Activated CD8-positive, alpha-beta T cell treated with anti-CD3 and anti-CD28 coated beads, Interleukin-2, amount 10 ng/mL, durations not matched to agents 7 days and 5 days (primary cell): ENCODE results near the gene LRCH3. TPM values are rescaled to one million over a fixed set of nuclear protein-coding genes. Genes with fewer than 3 reads are reported as not detected.

Experiments
- ATAC-seq: fragments of 150-1000 bp; cut with Tn5 transposase; one replicate; pipeline ENCODE4 v1.10.0; 2021; ENCODE audit warnings: moderate library complexity
- CTCF ChIA-PET: fragments of 350-600 bp; sonication (Branson Sonifier 250); formaldehyde crosslinking; loops from one replicate; lab custom pipeline; 2021; ENCODE audit warnings: antibody characterized with exemption; lab: Charles Lee
- POLR2A ChIA-PET: fragments of 350-600 bp; sonication (Branson Sonifier 250); formaldehyde crosslinking; loops from one replicate; lab custom pipeline; 2021; ENCODE audit warnings: antibody characterized with exemption; lab: Charles Lee
- DNase-seq: peaks from one replicate; pipeline ENCODE4 v3.0.0-alpha.2; 2020
- H3K27ac Mint-ChIP-seq: one replicate; pipeline ENCODE4 v1.8.0; 2021; ENCODE audit warnings: mild to moderate bottlenecking, mixed read lengths
- H3K27me3 Mint-ChIP-seq: one replicate; pipeline ENCODE4 v1.8.0; 2021; ENCODE audit warnings: low read depth, mixed read lengths
- H3K36me3 Mint-ChIP-seq: one replicate; pipeline ENCODE4 v1.8.0; 2021; ENCODE audit warnings: low read depth, mixed read lengths
- H3K4me1 Mint-ChIP-seq: one replicate; pipeline ENCODE4 v1.8.0; 2021; ENCODE audit warnings: low read depth, mixed read lengths
- H3K4me3 Mint-ChIP-seq: one replicate; pipeline ENCODE4 v1.8.0; 2021; ENCODE audit warnings: mild to moderate bottlenecking, mixed read lengths
- H3K9me3 Mint-ChIP-seq: one replicate; pipeline ENCODE4 v1.8.0; 2022; ENCODE audit warnings: mixed read lengths; ENCODE audit not compliant: insufficient read depth
- total RNA-seq, 2 experiments: library from RNA; stranded (reverse); gene quantifications; one replicate each; pipeline ENCODE4 v1.2.3, GENCODE V29; 2021

LRCH3 gene
- total RNA-seq: 10 to 100 TPM; 50.7 to 60.4 TPM

DNA sequence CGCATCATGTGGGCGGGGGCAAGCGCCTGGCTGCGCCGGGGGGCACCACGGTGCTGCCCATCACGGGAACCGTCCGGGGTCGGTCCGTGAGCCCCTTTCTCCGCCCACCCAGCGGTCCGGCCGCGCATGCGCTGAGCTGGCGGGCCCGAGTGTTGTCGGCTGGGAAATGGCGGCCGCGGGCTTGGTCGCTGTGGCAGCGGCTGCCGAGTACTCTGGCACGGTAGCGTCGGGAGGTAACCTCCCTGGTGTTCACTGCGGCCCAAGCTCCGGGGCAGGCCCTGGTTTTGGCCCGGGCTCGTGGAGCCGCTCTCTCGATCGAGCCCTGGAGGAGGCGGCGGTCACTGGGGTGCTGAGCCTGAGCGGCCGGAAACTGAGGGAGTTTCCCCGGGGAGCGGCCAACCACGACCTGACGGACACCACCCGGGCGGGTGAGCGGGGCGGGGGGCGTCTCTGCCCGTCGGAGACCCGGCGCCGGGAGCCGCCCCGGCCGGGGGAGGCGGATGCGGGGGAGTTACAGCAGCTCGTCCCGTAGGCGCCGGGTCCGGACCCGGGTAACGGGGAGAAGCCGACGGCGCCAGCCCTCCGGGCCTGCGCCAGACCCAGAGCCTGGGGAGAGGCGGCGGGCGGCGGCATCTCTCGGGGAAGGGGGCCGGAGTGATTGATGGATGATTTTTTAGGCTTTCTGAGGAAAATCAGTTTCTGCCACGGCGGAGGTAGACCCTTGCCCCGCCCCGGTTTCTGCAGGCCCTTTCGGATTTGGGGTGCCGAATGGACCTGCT, at the start of gene LRCH3:
Gene LRCH3, plus strand, starts transcription at position 142 of the 779 bp plus-strand sequence. Its CDS starts 25 bp downstream, at position 167.
- H3K4me1 Mint-ChIP-seq: peaks cover 40% of the 10 kb centered on the region
- DNase-seq: peak; percentile 87
- CTCF ChIA-PET: interaction anchor here (0.7 to 1.3 kb wide), 5 partner anchors 10 to 192 kb away, joined by 3 to 6 read pairs (median 3); partner anchors contain the start of gene FYTTD1
- peak within 1 kb of the TSS; percentile 98 for H3K27ac Mint-ChIP-seq
- ATAC-seq: peak; percentile 82
- H3K27me3 Mint-ChIP-seq: no peaks in the 10 kb centered on the region
- no peaks in the 10 kb centered on the region for H3K9me3 Mint-ChIP-seq
- peaks cover 13% of the 10 kb centered on the region for H3K36me3 Mint-ChIP-seq
- H3K4me3 Mint-ChIP-seq: peak within 1 kb of the TSS; percentile 87
- POLR2A ChIA-PET: interaction anchor here (0.7 to 3.1 kb wide), 15 partner anchors 8 to 78 kb away, joined by 3 to 24 read pairs (median 6); partner anchors contain the start of genes FYTTD1 and RUBCN

- H3K4me3 Mint-ChIP-seq: no peak overlapping the region
Measured at GRCh38 chr3:197742787-197743186, 48.3 kb upstream of the LRCH3 start.

GRCh38 chr3:197746209-197746608, 44.8 kb upstream of the LRCH3 start:
- CTCF ChIA-PET: no interaction called here
- no peak overlapping the region for H3K27ac Mint-ChIP-seq
- H3K27me3 Mint-ChIP-seq: peaks cover 4% of the 10 kb centered on the region
- H3K4me3 Mint-ChIP-seq: no peak overlapping the region
- H3K9me3 Mint-ChIP-seq: no peaks in the 10 kb centered on the region
- POLR2A ChIA-PET: no interaction called here
- H3K4me1 Mint-ChIP-seq: peaks cover 16% of the 10 kb centered on the region
- ATAC-seq (no peak), DNase-seq (no peak)
- no peaks in the 10 kb centered on the region for H3K36me3 Mint-ChIP-seq

More at GRCh38 chr3:197742787-197743186, 48.3 kb upstream of the LRCH3 start:
- Mint-ChIP-seq H3K9me3 (no peaks in the 10 kb centered on the region), H3K27ac (no peak overlapping the region), H3K36me3 (no peaks in the 10 kb centered on the region), H3K27me3 (peaks cover 2% of the 10 kb centered on the region), H3K4me1 (peaks cover 4% of the 10 kb centered on the region)
- DNase-seq (no peak), ATAC-seq (no peak)
- ChIA-PET CTCF (interaction anchor here (0.6 to 1.2 kb wide), 3 partner anchors 29 to 61 kb away, joined by 3 read pairs; no protein-coding TSS in a partner anchor), POLR2A (interaction anchor here (0.9 kb wide), 1 partner anchor 48 kb away, joined by 4 read pairs; the partner anchor contains the start of gene LRCH3)

DNA sequence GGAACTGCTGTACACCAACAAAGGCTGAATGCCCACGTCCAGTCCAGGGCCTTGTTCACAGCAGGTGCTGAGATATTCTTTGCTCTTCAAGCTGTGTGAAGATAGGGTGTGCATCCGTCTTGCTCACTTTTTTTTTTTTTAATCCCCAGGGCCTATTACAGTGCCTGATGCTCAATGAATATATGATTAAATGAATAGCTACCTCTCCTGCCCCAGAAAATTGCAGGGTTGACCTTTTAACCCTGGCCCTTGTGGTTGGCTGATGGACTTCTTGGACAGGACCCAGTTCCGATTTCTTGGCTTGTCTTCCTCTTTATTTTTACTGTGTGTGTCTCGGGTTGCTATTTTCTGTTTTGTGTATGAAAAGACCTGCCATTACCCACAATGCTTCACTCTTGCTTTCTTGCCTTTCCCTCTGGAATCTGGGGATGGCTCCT, 44.2 kb upstream of the LRCH3 start:
- no peak overlapping the region for H3K27ac Mint-ChIP-seq
- H3K27me3 Mint-ChIP-seq: peaks cover 4% of the 10 kb centered on the region
- no peak for ATAC-seq
- H3K4me1 Mint-ChIP-seq: peaks cover 18% of the 10 kb centered on the region
- DNase-seq: no peak
- no peaks in the 10 kb centered on the region for H3K9me3 Mint-ChIP-seq
- ChIA-PET POLR2A (no interaction called here), CTCF (no interaction called here)
- H3K36me3 Mint-ChIP-seq: no peaks in the 10 kb centered on the region
- no peak overlapping the region for H3K4me3 Mint-ChIP-seq

GRCh38 chr3:197748597-197749314, 42.3 kb upstream of the LRCH3 start:
- peak overlapping the region; percentile 87 for H3K4me3 Mint-ChIP-seq
- no peak for DNase-seq
- CTCF ChIA-PET: interaction anchor here (0.8 to 1.5 kb wide), 10 partner anchors 11 to 150 kb away, joined by 3 to 6 read pairs (median 4); partner anchors contain the start of genes LRCH3 and RUBCN
- H3K9me3 Mint-ChIP-seq: no peaks in the 10 kb centered on the region
- H3K36me3 Mint-ChIP-seq: no peaks in the 10 kb centered on the region
- H3K4me1 Mint-ChIP-seq: peaks cover 31% of the 10 kb centered on the region
- POLR2A ChIA-PET: interaction anchor here (0.8 to 1.5 kb wide), 3 partner anchors 13 to 43 kb away, joined by 4 to 6 read pairs (median 6); partner anchors contain the start of gene LRCH3
- peak overlapping the region; percentile 89 for H3K27ac Mint-ChIP-seq
- peaks cover 2% of the 10 kb centered on the region for H3K27me3 Mint-ChIP-seq
- ATAC-seq: no peak

DNA sequence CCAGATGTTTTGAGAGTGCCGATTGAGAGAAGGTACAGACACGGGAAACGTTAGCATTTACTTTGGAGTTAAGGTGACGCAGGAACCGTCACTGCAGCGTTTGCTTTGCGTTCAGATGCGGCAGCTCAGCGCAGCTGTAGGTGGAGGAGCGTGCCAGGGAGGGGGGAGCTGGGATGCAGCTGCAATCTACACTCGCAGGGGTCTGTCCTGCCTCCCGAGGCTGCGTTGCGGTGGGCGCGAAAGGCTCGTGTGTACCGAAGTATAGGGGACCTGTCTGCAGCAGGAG, 41.8 kb upstream of the LRCH3 start:
- CTCF ChIA-PET: interaction anchor here (0.8 to 1.5 kb wide), 10 partner anchors 11 to 150 kb away, joined by 3 to 6 read pairs (median 4); partner anchors contain the start of genes LRCH3 and RUBCN
- Mint-ChIP-seq H3K36me3 (no peaks in the 10 kb centered on the region), H3K27me3 (peaks cover 2% of the 10 kb centered on the region), H3K4me3 (peak overlapping the region; percentile 87), H3K27ac (peak overlapping the region; percentile 89), H3K4me1 (peaks cover 35% of the 10 kb centered on the region), H3K9me3 (no peaks in the 10 kb centered on the region)
- peak; percentile 73 for DNase-seq
- POLR2A ChIA-PET: interaction anchor here (0.8 to 1.5 kb wide), 3 partner anchors 14 to 42 kb away, joined by 4 to 6 read pairs (median 6); partner anchors contain the start of gene LRCH3
- ATAC-seq: peak; percentile 62

GRCh38 chr3:197749601-197750395, 41.3 kb upstream of the LRCH3 start, which contains the start of gene FYTTD1:
Gene FYTTD1 (plus strand): TSS chr3:197749883. CDS start chr3:197749972, 89 bp downstream.
- Mint-ChIP-seq H3K4me1 (peaks cover 36% of the 10 kb centered on the region), H3K27me3 (peaks cover 2% of the 10 kb centered on the region), H3K27ac (peak within 1 kb of the TSS; percentile 89), H3K9me3 (no peaks in the 10 kb centered on the region), H3K36me3 (no peaks in the 10 kb centered on the region), H3K4me3 (peak within 1 kb of the TSS; percentile 87)
- peak; percentile 85 for DNase-seq
- CTCF ChIA-PET: interaction anchor here (0.8 to 1.5 kb wide), 9 partner anchors 12 to 151 kb away, joined by 3 to 6 read pairs (median 4); partner anchors contain the start of genes LRCH3 and RUBCN
- POLR2A ChIA-PET: interaction anchor here (0.6 to 2.0 kb wide), 5 partner anchors 14 to 42 kb away, joined by 3 to 12 read pairs (median 6); partner anchors contain the start of gene LRCH3
- ATAC-seq: peak; percentile 89

GRCh38 chr3:197750396-197750831, 40.6 kb upstream of the LRCH3 start:
- Mint-ChIP-seq H3K27me3 (peaks cover 2% of the 10 kb centered on the region), H3K4me1 (peaks cover 40% of the 10 kb centered on the region), H3K9me3 (no peaks in the 10 kb centered on the region), H3K4me3 (peak overlapping the region; percentile 87), H3K27ac (peak overlapping the region; percentile 79), H3K36me3 (no peaks in the 10 kb centered on the region)
- peak; percentile 60 for ATAC-seq
- ChIA-PET CTCF (interaction anchor here (0.7 to 1.6 kb wide), 6 partner anchors 9 to 151 kb away, joined by 3 to 5 read pairs (median 3); no protein-coding TSS in a partner anchor), POLR2A (interaction anchor here (0.6 to 2.0 kb wide), 4 partner anchors 29 to 300 kb away, joined by 3 to 12 read pairs (median 3); partner anchors contain the start of gene LRCH3)
- peak; percentile 77 for DNase-seq

DNA sequence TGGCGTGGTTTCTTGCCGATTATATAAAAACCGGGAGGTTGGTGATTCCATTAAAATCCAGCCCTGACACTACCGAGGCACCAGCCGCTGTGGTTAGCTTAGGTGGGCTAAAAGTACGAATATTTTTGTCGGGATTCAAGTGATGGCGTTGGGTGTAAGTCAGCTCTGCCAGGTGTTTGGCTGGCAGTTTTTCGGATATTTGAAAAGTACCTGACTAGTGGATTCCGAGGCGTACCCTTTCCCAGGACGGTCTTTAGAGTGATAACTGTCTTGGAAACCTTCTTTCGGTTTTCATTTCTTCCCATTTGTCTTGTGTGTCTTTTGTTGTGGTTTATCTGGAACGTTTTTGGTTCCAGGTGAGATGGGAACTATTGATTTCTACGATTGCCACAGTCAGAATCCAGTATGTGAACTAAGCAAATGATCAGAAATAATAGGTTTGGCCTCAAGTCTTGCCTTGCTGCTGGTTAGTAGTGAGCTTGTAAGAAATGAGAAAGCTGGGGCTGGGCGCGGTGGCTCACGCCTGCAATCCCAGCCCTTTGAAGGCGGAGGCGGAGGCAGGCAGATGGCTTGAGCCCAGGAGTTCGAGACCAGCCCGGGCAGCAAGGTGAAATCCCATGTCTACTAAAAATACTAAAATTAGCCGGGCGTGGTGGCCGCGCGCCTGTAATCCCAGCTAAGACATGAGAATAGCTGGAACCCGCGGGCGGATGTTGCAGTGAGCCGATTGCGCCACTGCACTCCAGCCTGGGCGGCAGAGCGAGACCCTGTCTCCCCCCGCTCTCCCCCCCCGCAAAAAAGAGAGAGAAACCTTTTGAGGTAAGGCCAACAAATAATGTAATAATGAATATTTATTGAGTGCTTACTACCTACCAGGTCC, 40.0 kb upstream of the LRCH3 start:
- peaks cover 42% of the 10 kb centered on the region for H3K4me1 Mint-ChIP-seq
- ChIA-PET POLR2A (interaction anchor here (0.6 to 2.0 kb wide), 3 partner anchors 40 to 299 kb away, joined by 3 to 12 read pairs (median 3); partner anchors contain the start of gene LRCH3), CTCF (interaction anchor here (0.6 to 1.6 kb wide), 9 partner anchors 9 to 199 kb away, joined by 3 to 5 read pairs (median 3); partner anchors contain the start of gene RPL35A)
- H3K36me3 Mint-ChIP-seq: no peaks in the 10 kb centered on the region
- H3K4me3 Mint-ChIP-seq: peak overlapping the region; percentile 87
- peak; percentile 48 for DNase-seq
- no peaks in the 10 kb centered on the region for H3K9me3 Mint-ChIP-seq
- peaks cover 2% of the 10 kb centered on the region for H3K27me3 Mint-ChIP-seq
- H3K27ac Mint-ChIP-seq: peak overlapping the region; percentile 79
- no peak for ATAC-seq

- ChIA-PET CTCF (no interaction called here), POLR2A (no interaction called here)
- no peaks in the 10 kb centered on the region for H3K9me3 Mint-ChIP-seq
- H3K27me3 Mint-ChIP-seq: peaks cover 2% of the 10 kb centered on the region
- no peak overlapping the region for H3K27ac Mint-ChIP-seq
- DNase-seq: no peak
- H3K4me3 Mint-ChIP-seq: peak overlapping the region; percentile 73
- no peak for ATAC-seq
- peaks cover 3% of the 10 kb centered on the region for H3K36me3 Mint-ChIP-seq
- H3K4me1 Mint-ChIP-seq: peaks cover 45% of the 10 kb centered on the region
Measured at GRCh38 chr3:197752107-197752506, 38.9 kb upstream of the LRCH3 start.
